HL-60 (cell line): Measurements from ENCODE around the gene TMPRSS6.

Source experiments
- DNase-seq, 2 experiments: peaks; one replicate each; pipeline ENCODE4 v3.0.0-alpha.2; 2010 to 2020; ENCODE audit warnings: low read depth in 1 of 2, low spot score in 1 of 2
- H3K27ac ChIP-seq: fragments of 250-450 bp; sonication (Bioruptor Pico); replicated peaks from 2 replicates; pipeline ENCODE4 v1.5.1; 2020; ENCODE audit warnings: mild to moderate bottlenecking, moderate library complexity
- H3K27me3 ChIP-seq: fragments of 250-450 bp; sonication (Bioruptor Pico); 2 replicates; pipeline ENCODE4 v1.5.1; 2021; ENCODE audit warnings: mild to moderate bottlenecking, moderate library complexity; ENCODE audit not compliant: insufficient read depth, poor library complexity, severe bottlenecking
- H3K4me3 ChIP-seq: replicated peaks from 2 replicates; pipeline ENCODE4 v1.5.1; 2011; ENCODE audit warnings: mild to moderate bottlenecking, control low read depth, low read length; ENCODE audit not compliant: insufficient read depth
- CTCF ChIP-seq: IDR thresholded peaks from one replicate; pipeline ENCODE4 v1.5.1; 2011; ENCODE audit warnings: low read length, control low read depth, inconsistent platforms; ENCODE audit not compliant: insufficient read depth
- GABPA ChIP-seq: IDR thresholded peaks from 2 replicates; pipeline ENCODE4 v1.6.1; 2012; ENCODE audit warnings: low read depth
- POLR2AphosphoS5 ChIP-seq: IDR thresholded peaks from 2 replicates; pipeline ENCODE4 v1.6.1; 2012; ENCODE audit warnings: low read depth
- REST ChIP-seq: IDR thresholded peaks from 2 replicates; pipeline ENCODE4 v1.6.1; 2012; ENCODE audit warnings: low read depth; ENCODE audit not compliant: insufficient replicate concordance
- SPI1 ChIP-seq: IDR thresholded peaks from 2 replicates; pipeline ENCODE4 v1.6.1; 2012; ENCODE audit warnings: low read depth, mild to moderate bottlenecking, borderline replicate concordance

The TMPRSS6 gene

DNA sequence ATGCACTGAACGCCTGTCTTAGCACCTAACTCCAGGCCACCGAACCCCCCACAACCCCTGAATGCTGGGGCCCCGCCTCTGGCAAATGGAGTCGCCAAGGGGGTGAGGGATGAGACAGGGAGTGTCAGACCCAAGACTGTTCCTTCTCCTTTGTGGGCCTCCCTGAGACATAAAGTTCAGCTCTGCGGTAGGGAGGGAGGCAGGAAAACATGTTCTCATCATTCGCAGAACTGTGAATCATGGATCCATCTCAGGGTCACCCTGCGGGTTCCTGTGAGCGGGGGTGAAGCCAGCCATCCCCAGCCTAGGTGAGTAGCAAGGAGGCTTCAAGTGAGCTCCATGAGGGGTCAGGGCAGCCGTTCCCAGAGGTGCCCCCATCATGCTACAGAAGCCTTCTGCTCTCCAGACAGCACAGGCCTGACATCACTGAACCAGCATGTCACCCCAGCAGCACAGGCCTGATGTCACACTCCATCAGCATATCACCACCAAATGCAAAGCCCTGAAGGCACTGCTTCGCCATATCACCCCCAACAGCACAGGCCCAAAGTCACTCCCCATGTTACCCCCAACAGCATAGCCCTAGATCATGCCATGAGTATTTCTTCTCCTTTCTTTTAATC is 27.2 kb downstream of the TMPRSS6 start:
- Histone ChIP-seq H3K27ac (no peak overlapping the region), H3K27me3 (peaks cover 3% of the 10 kb centered on the region), H3K4me3 (no peak overlapping the region)
- TF ChIP-seq SPI1 (no peak), POLR2AphosphoS5 (no peak), CTCF (no peak), REST (no peak), GABPA (no peak)
- no peak for DNase-seq

GRCh38 chr22:37080838-37081237 is 28.7 kb downstream of the TMPRSS6 start:
- TF ChIP-seq POLR2AphosphoS5 (no peak), SPI1 (no peak), REST (no peak), CTCF (no peak)
- DNase-seq, result no peak
- no peak overlapping the region for H3K27ac ChIP-seq

GRCh38 chr22:37080438-37080837 is 29.1 kb downstream of the TMPRSS6 start:
- no peaks in the 10 kb centered on the region for H3K27me3 ChIP-seq
- H3K27ac ChIP-seq, result no peak overlapping the region
- no peak for DNase-seq
- no peak for TF ChIP-seq REST
- TF ChIP-seq GABPA, result no peak
- TF ChIP-seq SPI1, result no peak
- TF ChIP-seq CTCF, result no peak
- no peak for TF ChIP-seq POLR2AphosphoS5
- no peak overlapping the region for H3K4me3 ChIP-seq

More at GRCh38 chr22:37080838-37081237, 28.7 kb downstream of the TMPRSS6 start:
- Histone ChIP-seq H3K27me3 (no peaks in the 10 kb centered on the region), H3K4me3 (no peak overlapping the region)
